Muscle of leg (tissue), 16 donors: ENCODE data around the gene ZNF177. TPM values are rescaled to one million over a fixed set of nuclear protein-coding genes. Genes with fewer than 3 reads are reported as not detected.
A peak's percentile ranks its signal among the peaks of the same experiment; 100 is the strongest.
"Not testable (repeated sequence)": the region's sequence is repeated elsewhere in the genome, so short reads cannot be mapped to it uniquely, and the experiment has no call there.

Experiments used
- DNase-seq: peaks from one replicate; pipeline ENCODE4 v3.0.0; 2013
- H3K27ac ChIP-seq: one replicate; pipeline ENCODE4 v1.5.1; 2013; ENCODE audit warnings: mild to moderate bottlenecking, low read length, control low read depth
- H3K27me3 ChIP-seq: one replicate; pipeline ENCODE4 v1.6.1; 2013; ENCODE audit warnings: low read length; ENCODE audit not compliant: control insufficient read depth, insufficient read depth
- H3K36me3 ChIP-seq: one replicate; pipeline ENCODE4 v1.6.1; 2013; ENCODE audit warnings: low read length; ENCODE audit not compliant: control insufficient read depth, insufficient read depth
- H3K4me1 ChIP-seq: one replicate; pipeline ENCODE4 v1.6.1; 2013; ENCODE audit warnings: low read length; ENCODE audit not compliant: control insufficient read depth, insufficient read depth
- H3K4me3 ChIP-seq: one replicate; pipeline ENCODE4 v1.5.1; 2013; ENCODE audit warnings: low read length, control low read depth
- H3K9me3 ChIP-seq: replicated peaks from 2 replicates; pipeline ENCODE4 v1.6.1; 2013; ENCODE audit warnings: low read depth, low read length; ENCODE audit not compliant: control insufficient read depth
- WGBS: methylation state at CpG from one replicate; pipeline ENCODE4 v1.1.5; 2013; ENCODE audit warnings: missing lambda C conversion rate; ENCODE audit not compliant: insufficient coverage; 5-methylcytosine and 5-hydroxymethylcytosine counted together
- long read RNA-seq, 11 donors: transcript quantifications; one replicate each; lab custom pipeline, GENCODE V29; 2026
- polyA plus RNA-seq, 8 donors: library from polyadenylated mRNA; unstranded; fragments of 120-200 nt; gene quantifications; one replicate each; pipeline versions ENCODE4 v1.2.1 to v1.2.3, GENCODE V29; 2013; ENCODE audit warnings: inconsistent platforms in 1 of 8, low replicate concordance in 1 of 8; ENCODE audit not compliant: insufficient read length in 8 of 8, insufficient read depth in 1 of 8
- total RNA-seq: library from RNA; stranded (reverse); fragments of 120-200 nt; gene quantifications from one replicate; pipeline ENCODE4 v1.2.4, GENCODE V29; 2013

The ZNF177 gene
- total RNA-seq (5.6 TPM), polyA plus RNA-seq (1 to 10 TPM; 2.9 to 6.7 (median 5.1) TPM)
- long read RNA-seq, donor 1 = 0 reads
- long read RNA-seq, donor 2 = 0 reads
- long read RNA-seq, donor 3 = 0 reads
- long read RNA-seq, donor 4 = 0 reads
- long read RNA-seq, donor 5 = 0 reads
- long read RNA-seq, donor 6 = 0 reads
- long read RNA-seq, donor 7 = 0 reads
- long read RNA-seq, donor 8 = 0 reads
- long read RNA-seq, donor 9 = 0 reads
- long read RNA-seq, donor 10 = 0 reads
- long read RNA-seq, donor 11 = 0 reads

- peaks cover 9% of the 10 kb centered on the region for H3K36me3 ChIP-seq
- no peaks in the 10 kb centered on the region for H3K4me1 ChIP-seq
- H3K4me3 ChIP-seq = peak within 1 kb of the TSS; percentile 66
- no peak within 1 kb of the TSS for H3K27ac ChIP-seq
- peaks cover 22% of the 10 kb centered on the region for H3K9me3 ChIP-seq
- DNase-seq = peak; percentile 52
- WGBS = 1% methylated on average over 26 of the region's 28 CpGs
- H3K27me3 ChIP-seq = no peaks in the 10 kb centered on the region
Measured at GRCh38 chr19:9362905-9363304, at the start of gene ZNF177. TSS of gene ZNF177 (plus strand) at chr19:9363013. CDS start at chr19:9378312, 15,299 bp downstream.

- 100% methylated on average over 1 of the region's 4 CpGs for WGBS
Measured at GRCh38 chr19:9313756-9314155, 49.1 kb upstream of the ZNF177 start.

GRCh38 chr19:9321338-9321737 lies 41.5 kb upstream of the ZNF177 start:
- WGBS = 95% methylated on average over 15 of the region's 23 CpGs
- Histone ChIP-seq H3K36me3 (peaks cover 5% of the 10 kb centered on the region), H3K27ac (no peak overlapping the region), H3K4me1 (peaks cover 6% of the 10 kb centered on the region), H3K4me3 (no peak overlapping the region), H3K27me3 (no peaks in the 10 kb centered on the region), H3K9me3 (peaks cover 14% of the 10 kb centered on the region)
- no peak for DNase-seq

More at GRCh38 chr19:9313756-9314155, 49.1 kb upstream of the ZNF177 start:
- H3K4me1 ChIP-seq = no peaks in the 10 kb centered on the region
- H3K27ac ChIP-seq = no peak overlapping the region
- no peaks in the 10 kb centered on the region for H3K9me3 ChIP-seq
- H3K4me3 ChIP-seq = no peak overlapping the region
- no peak for DNase-seq
- no peaks in the 10 kb centered on the region for H3K36me3 ChIP-seq
- H3K27me3 ChIP-seq = no peaks in the 10 kb centered on the region

- not testable (repeated sequence) for H3K27me3 ChIP-seq, DNase-seq, H3K36me3 ChIP-seq, H3K4me1 ChIP-seq, H3K4me3 ChIP-seq, H3K27ac ChIP-seq
- 92% methylated on average over 5 of the region's 14 CpGs for WGBS
- peaks cover 15% of the 10 kb centered on the region for H3K9me3 ChIP-seq
Measured at GRCh38 chr19:9321756-9322155, 41.1 kb upstream of the ZNF177 start.

GRCh38 chr19:9322201-9322600 lies 40.6 kb upstream of the ZNF177 start:
- WGBS = 98% methylated on average over 8 of the region's 10 CpGs
- peaks cover 17% of the 10 kb centered on the region for H3K9me3 ChIP-seq
- not testable (repeated sequence) for DNase-seq

GRCh38 chr19:9323557-9323918 lies 39.3 kb upstream of the ZNF177 start:
- WGBS = 8% methylated on average over 7 of the region's 9 CpGs
- Histone ChIP-seq H3K4me3 (peak overlapping the region; percentile 82), H3K27me3 (no peaks in the 10 kb centered on the region), H3K36me3 (peaks cover 9% of the 10 kb centered on the region), H3K4me1 (peaks cover 6% of the 10 kb centered on the region), H3K27ac (peak overlapping the region; percentile 98), H3K9me3 (peaks cover 21% of the 10 kb centered on the region)
- peak; percentile 89 for DNase-seq

More at GRCh38 chr19:9322201-9322600, 40.6 kb upstream of the ZNF177 start:
- not testable (repeated sequence) for H3K36me3 ChIP-seq, H3K27ac ChIP-seq, H3K4me1 ChIP-seq, H3K27me3 ChIP-seq, H3K4me3 ChIP-seq

GRCh38 chr19:9323919-9324583 lies 38.8 kb upstream of the ZNF177 start, which contains the start of gene ZNF559:
TSS of gene ZNF559 (plus strand) at chr19:9324179. CDS start at chr19:9338550, 14,371 bp downstream.
- peaks cover 10% of the 10 kb centered on the region for H3K36me3 ChIP-seq
- WGBS = under 1% methylated on average over 39 of the region's 48 CpGs
- peaks cover 22% of the 10 kb centered on the region for H3K9me3 ChIP-seq
- peaks cover 6% of the 10 kb centered on the region for H3K4me1 ChIP-seq
- H3K27me3 ChIP-seq = no peaks in the 10 kb centered on the region
- peak within 1 kb of the TSS; percentile 98 for H3K27ac ChIP-seq
- peak; percentile 98 for DNase-seq
- peak within 1 kb of the TSS; percentile 82 for H3K4me3 ChIP-seq

- DNase-seq = no peak
- Histone ChIP-seq H3K9me3 (peaks cover 22% of the 10 kb centered on the region), H3K27me3 (no peaks in the 10 kb centered on the region), H3K36me3 (peaks cover 10% of the 10 kb centered on the region), H3K27ac (peak overlapping the region; percentile 98), H3K4me3 (peak overlapping the region; percentile 82), H3K4me1 (peaks cover 6% of the 10 kb centered on the region)
- WGBS = 19% methylated on average over 4 of the region's 9 CpGs
Measured at GRCh38 chr19:9324584-9324962, 38.2 kb upstream of the ZNF177 start.

- H3K9me3 ChIP-seq = peaks cover 53% of the 10 kb centered on the region
Measured at GRCh38 chr19:9329999-9330398, 32.8 kb upstream of the ZNF177 start.

GRCh38 chr19:9342610-9343304 lies 20.1 kb upstream of the ZNF177 start:
- DNase-seq = no peak
- H3K27ac ChIP-seq = no peak overlapping the region
- H3K27me3 ChIP-seq = no peaks in the 10 kb centered on the region
- peaks cover 74% of the 10 kb centered on the region for H3K9me3 ChIP-seq
- no peak overlapping the region for H3K4me3 ChIP-seq
- no CpG with 5 or more reads among the region's 6 CpGs for WGBS
- no peaks in the 10 kb centered on the region for H3K4me1 ChIP-seq
- H3K36me3 ChIP-seq = peaks cover 28% of the 10 kb centered on the region

More at GRCh38 chr19:9329999-9330398, 32.8 kb upstream of the ZNF177 start:
- Histone ChIP-seq H3K4me1 (no peaks in the 10 kb centered on the region), H3K27me3 (no peaks in the 10 kb centered on the region), H3K27ac (no peak overlapping the region), H3K36me3 (peaks cover 23% of the 10 kb centered on the region), H3K4me3 (no peak overlapping the region)
- DNase-seq = no peak
